K562 (cell line): ENCODE results near the gene ATG13. TPM values are rescaled to one million over a fixed set of nuclear protein-coding genes. Genes with fewer than 3 reads are reported as not detected.

Source experiments
- FOS ChIP-seq: IDR thresholded peaks from 3 replicates; pipeline ENCODE4 v1.6.1; 2011; ENCODE audit not compliant: insufficient read length; ENCODE audit errors: extremely low read depth
- HDAC1 ChIP-seq, 2 experiments: fragments of 450-650 bp; IDR thresholded peaks; 2 replicates each; pipeline ENCODE4 v1.6.1; 2016 to 2017; ENCODE audit warnings: inconsistent platforms in 1 of 2, mild to moderate bottlenecking in 1 of 2, moderate library complexity in 1 of 2
- MAFF ChIP-seq: IDR thresholded peaks from 2 replicates; pipeline ENCODE4 v1.6.1; 2012; ENCODE audit warnings: low read length, improper control_type of control experiment
- MCM7 ChIP-seq, 2 experiments: fragments of 450-650 bp; IDR thresholded peaks; 2 replicates each; pipeline ENCODE4 v1.6.1; 2016 to 2018
- PRMT5 ChIP-seq: sonication (generic); formaldehyde crosslinking; IDR thresholded peaks from 2 replicates; pipeline ENCODE4 v1.5.0; 2020; ENCODE audit warnings: missing genetic modification reagents
- RAD21 ChIP-seq, 2 experiments: fragments of 250-450 bp in 1 of 2; fragments of 450-650 bp in 1 of 2; sonication (Bioruptor Pico) in 1 of 2; formaldehyde crosslinking in 1 of 2; IDR thresholded peaks in 1 of 2; conservative IDR thresholded peaks in 1 of 2; 2 replicates each; pipeline versions ENCODE4 v1.4.0 to v1.8.0; 2020 to 2022; ENCODE audit warnings: mild to moderate bottlenecking in 2 of 2, moderate library complexity in 1 of 2
- SMAD1 ChIP-seq: fragments of 150-350 bp; IDR thresholded peaks from 2 replicates; pipeline ENCODE4 v1.6.1; 2014; ENCODE audit warnings: low read length, low read depth; ENCODE audit not compliant: partially characterized antibody
- SMAD2 ChIP-seq: fragments of 150-350 bp; IDR thresholded peaks from 2 replicates; pipeline ENCODE4 v1.6.1; 2014; ENCODE audit warnings: low read depth, mild to moderate bottlenecking, low read length
- SMC3 ChIP-seq: conservative IDR thresholded peaks from 2 replicates; pipeline ENCODE4 v1.6.1; 2011; ENCODE audit warnings: low read depth, low read length, improper control_type of control experiment; ENCODE audit not compliant: insufficient read depth
- TEAD2 ChIP-seq: fragments of 450-650 bp; IDR thresholded peaks from 2 replicates; pipeline ENCODE4 v1.6.1; 2016; ENCODE audit warnings: missing genetic modification characterization, control low read depth, missing compliant biosample characterization
- ZEB2 ChIP-seq: fragments of 450-650 bp; IDR thresholded peaks from 2 replicates; pipeline ENCODE4 v1.6.1; 2016
- ZNF232 ChIP-seq: sonication (generic); formaldehyde crosslinking; IDR thresholded peaks from 2 replicates; pipeline ENCODE4 v1.8.0; 2022; ENCODE audit warnings: mild to moderate bottlenecking, missing genetic modification reagents
- ZNF408 ChIP-seq: fragments of 250-450 bp; sonication (Bioruptor Pico); IDR thresholded peaks from 2 replicates; pipeline ENCODE4 v1.4.0; 2020; ENCODE audit warnings: low read depth, mild to moderate bottlenecking, moderate library complexity
- polyA plus RNA-seq, 8 experiments: library from polyadenylated mRNA; depleted of rRNA in 4 of 8; stranded (reverse) in 5 of 8; unstranded in 3 of 8; fragments of >200 nt; fragmentation: Nextera tagmentation in 2 of 8; fragmentation: Illumina TruSeq in 1 of 8; extraction: Ambion mirVana in 2 of 8; extraction: Trizol in 1 of 8; gene quantifications; 2 replicates each; pipeline versions ENCODE4 v1.2.1 to v1.2.3, GENCODE V29; 2011 to 2014; ENCODE audit warnings: inconsistent platforms in 1 of 8, missing spikeins in 1 of 8
- total RNA-seq, 7 experiments: library from RNA; depleted of rRNA in 6 of 7; stranded (reverse); fragments of >200 nt in 6 of 7; fragmentation: Illumina TruSeq in 2 of 7; extraction: Trizol in 2 of 7; gene quantifications; 2 replicates each; pipeline versions ENCODE4 v1.2.1 to v1.2.3, GENCODE V29; 2011 to 2021; ENCODE audit warnings: low replicate concordance in 1 of 7
- TF ChIP-seq, protein P1 (sequence below): fragments of 250-450 bp; sonication (Bioruptor Pico); IDR thresholded peaks from 2 replicates; pipeline ENCODE4 v1.5.1; 2021; ENCODE audit warnings: mild to moderate bottlenecking
- TF ChIP-seq, protein P2 (sequence below): IDR thresholded peaks from 3 replicates; pipeline ENCODE4 v1.6.1; 2011; ENCODE audit warnings: borderline replicate concordance, mild to moderate bottlenecking; ENCODE audit not compliant: insufficient read length, insufficient read depth
- TF ChIP-seq, protein P3 (sequence below): fragments of 250-450 bp; sonication (Bioruptor Pico); IDR thresholded peaks from 2 replicates; pipeline ENCODE4 v1.5.0; 2021; ENCODE audit warnings: mild to moderate bottlenecking, borderline replicate concordance
- TF ChIP-seq, protein P4 (sequence below): fragments of 250-450 bp; sonication (Bioruptor Pico); IDR thresholded peaks from 2 replicates; pipeline ENCODE4 v1.4.0; 2020; ENCODE audit warnings: mild to moderate bottlenecking, moderate library complexity
- TF ChIP-seq, protein P5 (sequence below): fragments of 450-650 bp; IDR thresholded peaks from 2 replicates; pipeline ENCODE4 v1.7.0; 2016; ENCODE audit warnings: borderline replicate concordance

Gene ATG13
- total and polyA plus RNA-seq, 9 of the 15 experiments (the other 6 are each of a cell fraction or from before 2014, with no cell fraction given), result 13.1 to 61.5 (median 36.5) TPM

DNA sequence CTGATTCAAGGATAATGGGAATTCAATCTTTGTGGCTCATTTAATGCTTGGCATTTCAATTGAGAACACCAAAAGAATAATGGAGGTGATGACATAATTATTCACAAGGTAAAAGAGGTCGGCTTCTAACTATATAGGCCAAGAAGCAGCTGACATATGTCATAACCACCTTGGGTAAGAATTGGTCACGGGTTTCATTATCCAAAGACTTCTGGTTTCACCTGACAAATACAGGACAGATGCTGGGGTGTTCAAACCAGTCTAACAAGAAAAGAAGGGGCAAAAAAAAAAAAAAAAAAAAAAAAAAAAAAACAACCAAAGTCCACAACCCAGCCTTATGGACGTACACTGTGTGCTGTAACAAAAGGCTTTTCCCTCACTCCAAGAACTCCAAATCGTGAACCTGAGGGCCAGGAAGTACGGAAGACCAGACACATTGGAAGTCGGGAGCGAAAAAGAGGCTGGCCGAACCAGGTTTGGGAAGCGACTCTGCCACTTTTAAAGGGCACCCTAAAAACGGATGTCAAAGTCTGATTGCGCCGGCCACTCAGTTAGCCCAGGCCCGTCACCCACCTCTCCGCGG lies 711 bp upstream of the ATG13 start (continued):
- TF ChIP-seq, protein P1, sequence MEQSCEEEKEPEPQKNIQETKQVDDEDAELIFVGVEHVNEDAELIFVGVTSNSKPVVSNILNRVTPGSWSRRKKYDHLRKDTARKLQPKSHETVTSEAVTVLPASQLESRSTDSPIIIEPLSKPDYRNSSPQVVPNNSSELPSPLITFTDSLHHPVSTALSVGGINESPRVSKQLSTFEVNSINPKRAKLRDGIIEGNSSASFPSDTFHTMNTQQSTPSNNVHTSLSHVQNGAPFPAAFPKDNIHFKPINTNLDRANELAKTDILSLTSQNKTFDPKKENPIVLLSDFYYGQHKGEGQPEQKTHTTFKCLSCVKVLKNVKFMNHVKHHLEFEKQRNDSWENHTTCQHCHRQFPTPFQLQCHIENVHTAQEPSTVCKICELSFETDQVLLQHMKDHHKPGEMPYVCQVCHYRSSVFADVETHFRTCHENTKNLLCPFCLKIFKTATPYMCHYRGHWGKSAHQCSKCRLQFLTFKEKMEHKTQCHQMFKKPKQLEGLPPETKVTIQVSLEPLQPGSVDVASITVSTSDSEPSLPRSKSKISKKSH (CRISPR knock-in tag), result no peak
- no peak for TF ChIP-seq PRMT5 (CRISPR knock-in tag)
- TF ChIP-seq, protein P2, sequence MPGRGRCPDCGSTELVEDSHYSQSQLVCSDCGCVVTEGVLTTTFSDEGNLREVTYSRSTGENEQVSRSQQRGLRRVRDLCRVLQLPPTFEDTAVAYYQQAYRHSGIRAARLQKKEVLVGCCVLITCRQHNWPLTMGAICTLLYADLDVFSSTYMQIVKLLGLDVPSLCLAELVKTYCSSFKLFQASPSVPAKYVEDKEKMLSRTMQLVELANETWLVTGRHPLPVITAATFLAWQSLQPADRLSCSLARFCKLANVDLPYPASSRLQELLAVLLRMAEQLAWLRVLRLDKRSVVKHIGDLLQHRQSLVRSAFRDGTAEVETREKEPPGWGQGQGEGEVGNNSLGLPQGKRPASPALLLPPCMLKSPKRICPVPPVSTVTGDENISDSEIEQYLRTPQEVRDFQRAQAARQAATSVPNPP, result no peak
- TF ChIP-seq, protein P3, sequence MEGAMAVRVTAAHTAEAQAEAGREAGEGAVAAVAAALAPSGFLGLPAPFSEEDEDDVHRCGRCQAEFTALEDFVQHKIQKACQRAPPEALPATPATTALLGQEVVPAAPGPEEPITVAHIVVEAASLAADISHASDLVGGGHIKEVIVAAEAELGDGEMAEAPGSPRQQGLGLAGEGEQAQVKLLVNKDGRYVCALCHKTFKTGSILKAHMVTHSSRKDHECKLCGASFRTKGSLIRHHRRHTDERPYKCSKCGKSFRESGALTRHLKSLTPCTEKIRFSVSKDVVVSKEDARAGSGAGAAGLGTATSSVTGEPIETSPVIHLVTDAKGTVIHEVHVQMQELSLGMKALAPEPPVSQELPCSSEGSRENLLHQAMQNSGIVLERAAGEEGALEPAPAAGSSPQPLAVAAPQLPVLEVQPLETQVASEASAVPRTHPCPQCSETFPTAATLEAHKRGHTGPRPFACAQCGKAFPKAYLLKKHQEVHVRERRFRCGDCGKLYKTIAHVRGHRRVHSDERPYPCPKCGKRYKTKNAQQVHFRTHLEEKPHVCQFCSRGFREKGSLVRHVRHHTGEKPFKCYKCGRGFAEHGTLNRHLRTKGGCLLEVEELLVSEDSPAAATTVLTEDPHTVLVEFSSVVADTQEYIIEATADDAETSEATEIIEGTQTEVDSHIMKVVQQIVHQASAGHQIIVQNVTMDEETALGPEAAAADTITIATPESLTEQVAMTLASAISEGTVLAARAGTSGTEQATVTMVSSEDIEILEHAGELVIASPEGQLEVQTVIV (CRISPR knock-in tag), result no peak
- TF ChIP-seq FOS, result no peak
- no peak for TF ChIP-seq MCM7 (IDR thresholded peaks at IDR 0.05)
- no peak for TF ChIP-seq ZEB2
- TF ChIP-seq, protein P4, sequence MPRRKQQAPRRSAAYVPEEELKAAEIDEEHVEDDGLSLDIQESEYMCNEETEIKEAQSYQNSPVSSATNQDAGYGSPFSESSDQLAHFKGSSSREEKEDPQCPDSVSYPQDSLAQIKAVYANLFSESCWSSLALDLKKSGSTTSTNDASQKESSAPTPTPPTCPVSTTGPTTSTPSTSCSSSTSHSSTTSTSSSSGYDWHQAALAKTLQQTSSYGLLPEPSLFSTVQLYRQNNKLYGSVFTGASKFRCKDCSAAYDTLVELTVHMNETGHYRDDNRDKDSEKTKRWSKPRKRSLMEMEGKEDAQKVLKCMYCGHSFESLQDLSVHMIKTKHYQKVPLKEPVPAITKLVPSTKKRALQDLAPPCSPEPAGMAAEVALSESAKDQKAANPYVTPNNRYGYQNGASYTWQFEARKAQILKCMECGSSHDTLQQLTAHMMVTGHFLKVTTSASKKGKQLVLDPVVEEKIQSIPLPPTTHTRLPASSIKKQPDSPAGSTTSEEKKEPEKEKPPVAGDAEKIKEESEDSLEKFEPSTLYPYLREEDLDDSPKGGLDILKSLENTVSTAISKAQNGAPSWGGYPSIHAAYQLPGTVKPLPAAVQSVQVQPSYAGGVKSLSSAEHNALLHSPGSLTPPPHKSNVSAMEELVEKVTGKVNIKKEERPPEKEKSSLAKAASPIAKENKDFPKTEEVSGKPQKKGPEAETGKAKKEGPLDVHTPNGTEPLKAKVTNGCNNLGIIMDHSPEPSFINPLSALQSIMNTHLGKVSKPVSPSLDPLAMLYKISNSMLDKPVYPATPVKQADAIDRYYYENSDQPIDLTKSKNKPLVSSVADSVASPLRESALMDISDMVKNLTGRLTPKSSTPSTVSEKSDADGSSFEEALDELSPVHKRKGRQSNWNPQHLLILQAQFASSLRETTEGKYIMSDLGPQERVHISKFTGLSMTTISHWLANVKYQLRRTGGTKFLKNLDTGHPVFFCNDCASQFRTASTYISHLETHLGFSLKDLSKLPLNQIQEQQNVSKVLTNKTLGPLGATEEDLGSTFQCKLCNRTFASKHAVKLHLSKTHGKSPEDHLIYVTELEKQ (CRISPR knock-in tag), result no peak
- no peak for TF ChIP-seq SMAD2
- no peak for TF ChIP-seq ZNF232
- no peak for TF ChIP-seq ZNF408 (CRISPR knock-in tag)
- TF ChIP-seq, protein P5, sequence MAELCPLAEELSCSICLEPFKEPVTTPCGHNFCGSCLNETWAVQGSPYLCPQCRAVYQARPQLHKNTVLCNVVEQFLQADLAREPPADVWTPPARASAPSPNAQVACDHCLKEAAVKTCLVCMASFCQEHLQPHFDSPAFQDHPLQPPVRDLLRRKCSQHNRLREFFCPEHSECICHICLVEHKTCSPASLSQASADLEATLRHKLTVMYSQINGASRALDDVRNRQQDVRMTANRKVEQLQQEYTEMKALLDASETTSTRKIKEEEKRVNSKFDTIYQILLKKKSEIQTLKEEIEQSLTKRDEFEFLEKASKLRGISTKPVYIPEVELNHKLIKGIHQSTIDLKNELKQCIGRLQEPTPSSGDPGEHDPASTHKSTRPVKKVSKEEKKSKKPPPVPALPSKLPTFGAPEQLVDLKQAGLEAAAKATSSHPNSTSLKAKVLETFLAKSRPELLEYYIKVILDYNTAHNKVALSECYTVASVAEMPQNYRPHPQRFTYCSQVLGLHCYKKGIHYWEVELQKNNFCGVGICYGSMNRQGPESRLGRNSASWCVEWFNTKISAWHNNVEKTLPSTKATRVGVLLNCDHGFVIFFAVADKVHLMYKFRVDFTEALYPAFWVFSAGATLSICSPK, result no peak
- TF ChIP-seq SMC3, result no peak
- no peak for TF ChIP-seq MAFF
- peak in 1 of 2 experiments; percentile 65; a peak in 2 of 4 replicates for TF ChIP-seq HDAC1 (IDR thresholded peaks at IDR 0.05)
- no peak for TF ChIP-seq RAD21 (CRISPR knock-in tag; conservative IDR thresholded peaks at IDR 0.05 in 1 of 2, IDR thresholded peaks at IDR 0.05 in 1 of 2)
- TF ChIP-seq SMAD1, result no peak
- no peak for TF ChIP-seq TEAD2 (tag)
